OCI-LY7 (cell line): ENCODE data around the gene GMDS. TPM values are rescaled to one million over a fixed set of nuclear protein-coding genes. Genes with fewer than 3 reads are reported as not detected.

Experiments used
- BruUV-seq: library from RNA; stranded (reverse); fragments of 400-500 nt; replicated peaks from 2 replicates; lab custom pipeline; 2021; lab: Mats Ljungman, UMichigan
- CTCF ChIA-PET: fragments of 300-600 bp; sonication (Branson Sonifier 250); formaldehyde crosslinking; loops from one replicate; lab custom pipeline; 2022; ENCODE audit warnings: antibody characterized with exemption; ENCODE audit not compliant: unreplicated experiment; lab: Charles Lee
- POLR2A ChIA-PET: fragments of 300-600 bp; sonication (Branson Sonifier 250); formaldehyde crosslinking; loops from one replicate; lab custom pipeline; 2022; ENCODE audit warnings: antibody characterized with exemption; lab: Charles Lee
- DNase-seq: peaks from one replicate; pipeline ENCODE4 v3.0.0-alpha.2; 2015; ENCODE audit warnings: low spot score
- H2AFZ ChIP-seq: fragments of 200-600 bp; sonication (generic), shearing (Covaris generic); 2 replicates; pipeline ENCODE4 v1.6.1; 2014; ENCODE audit warnings: mild to moderate bottlenecking, antibody characterized with exemption, low read length, moderate library complexity
- H3K27ac ChIP-seq: fragments of 200-600 bp; sonication (generic); 2 replicates; pipeline ENCODE4 v1.5.1; 2014; ENCODE audit warnings: mixed run types, low read depth, mild to moderate bottlenecking, moderate library complexity, low read length, inconsistent platforms; ENCODE audit not compliant: poor library complexity, severe bottlenecking
- H3K36me3 ChIP-seq: fragments of 200-600 bp; sonication (generic); 2 replicates; pipeline ENCODE4 v1.6.1; 2014; ENCODE audit warnings: mild to moderate bottlenecking, antibody characterized with exemption, low read length, moderate library complexity, mixed read lengths; ENCODE audit not compliant: insufficient read depth
- H3K4me1 ChIP-seq: fragments of 200-600 bp; sonication (generic); 2 replicates; pipeline ENCODE4 v1.5.1; 2014; ENCODE audit warnings: mild to moderate bottlenecking, low read length; ENCODE audit not compliant: insufficient read depth, poor library complexity, severe bottlenecking
- H3K4me2 ChIP-seq: fragments of 200-600 bp; sonication (generic); 2 replicates; pipeline ENCODE4 v1.6.1; 2014; ENCODE audit warnings: mild to moderate bottlenecking, low read length
- H3K4me3 ChIP-seq: fragments of 200-600 bp; sonication (generic); 2 replicates; pipeline ENCODE4 v1.5.1; 2014; ENCODE audit warnings: mild to moderate bottlenecking, low read depth, low read length; ENCODE audit not compliant: poor library complexity, severe bottlenecking
- H3K79me2 ChIP-seq: fragments of 200-600 bp; sonication (generic); 2 replicates; pipeline ENCODE4 v1.6.1; 2016; ENCODE audit warnings: low read depth, mild to moderate bottlenecking, low read length, moderate library complexity, mixed read lengths; ENCODE audit not compliant: insufficient read depth
- H3K9me2 ChIP-seq: fragments of 200-600 bp; sonication (generic); 2 replicates; pipeline ENCODE4 v1.6.1; 2016; ENCODE audit warnings: mild to moderate bottlenecking, low read length, mixed read lengths; ENCODE audit not compliant: insufficient read depth
- H3K9me3 ChIP-seq: fragments of 200-600 bp; sonication (generic); 2 replicates; pipeline ENCODE4 v1.6.1; 2014; ENCODE audit warnings: mild to moderate bottlenecking, mixed run types, low read length, mixed read lengths
- H4K20me1 ChIP-seq: fragments of 200-600 bp; sonication (generic); 2 replicates; pipeline ENCODE4 v1.6.1; 2014; ENCODE audit warnings: mild to moderate bottlenecking, antibody characterized with exemption, low read length, moderate library complexity, mixed read lengths; ENCODE audit not compliant: insufficient read depth
- CTCF ChIP-seq: fragments of 200-600 bp; sonication (generic); conservative IDR thresholded peaks from 2 replicates; pipeline ENCODE4 v1.5.1; 2014; ENCODE audit warnings: mild to moderate bottlenecking, antibody characterized with exemption, low read length, moderate library complexity, mixed read lengths
- EZH2phosphoT487 ChIP-seq: fragments of 200-600 bp; sonication (generic); IDR thresholded peaks from 2 replicates; pipeline ENCODE4 v1.6.1; 2018; ENCODE audit warnings: low read depth, borderline replicate concordance, mild to moderate bottlenecking, mixed run types, antibody characterized with exemption, low read length, moderate library complexity, mixed read lengths
- intact Hi-C: fragments of 100-400 bp; cut with micrococcal nuclease; formaldehyde crosslinking; loops from one replicate; pipeline ENCODE4 v1.10.0; 2022; ENCODE audit not compliant: unreplicated experiment
- total RNA-seq, 2 experiments: library from RNA; depleted of rRNA in 1 of 2; stranded (reverse); fragments of >200 nt in 1 of 2; shearing (Covaris generic) in 1 of 2; gene quantifications; 2 replicates each; pipeline ENCODE4 v1.2.3, GENCODE V29; 2014 to 2022

Gene GMDS
- total RNA-seq, 2 experiments from 2014 or later = 9.9 to 26.8 TPM

GRCh38 chr6:2175825-2176224, 69.6 kb downstream of the GMDS start:
- Histone ChIP-seq H3K9me2 (no peaks in the 10 kb centered on the region), H3K9me3 (0 out of 2 replicates have a peak, but pooled peaks cover 4% of the 10 kb centered on the region), H3K4me2 (no peak overlapping the region), H3K4me1 (no peaks in the 10 kb centered on the region), H3K36me3 (no peaks in the 10 kb centered on the region), H3K27ac (no peak overlapping the region), H3K4me3 (no peak overlapping the region), H3K79me2 (no peaks in the 10 kb centered on the region), H4K20me1 (peaks cover 8% of the 10 kb centered on the region), H2AFZ (no peak overlapping the region)
- no peak for DNase-seq
- ChIA-PET POLR2A (no interaction called here), CTCF (no interaction called here)
- intact Hi-C loops = no loop called here
- BruUV-seq = no TSS peak
- no peak for TF ChIP-seq CTCF
- no peak for TF ChIP-seq EZH2phosphoT487

GRCh38 chr6:2173203-2173961, 72.0 kb downstream of the GMDS start:
- Histone ChIP-seq H3K9me3 (0 out of 2 replicates have a peak, but pooled peaks cover 4% of the 10 kb centered on the region), H3K4me1 (no peaks in the 10 kb centered on the region), H2AFZ (no peak overlapping the region), H3K4me2 (no peak overlapping the region), H3K79me2 (no peaks in the 10 kb centered on the region), H3K4me3 (no peak overlapping the region), H4K20me1 (peaks cover 8% of the 10 kb centered on the region), H3K36me3 (no peaks in the 10 kb centered on the region), H3K27ac (no peak overlapping the region), H3K9me2 (no peaks in the 10 kb centered on the region)
- no TSS peak for BruUV-seq
- intact Hi-C loops = no loop called here
- TF ChIP-seq CTCF = no peak
- no peak for TF ChIP-seq EZH2phosphoT487
- CTCF ChIA-PET = no interaction called here
- DNase-seq = no peak
- POLR2A ChIA-PET = no interaction called here

DNA sequence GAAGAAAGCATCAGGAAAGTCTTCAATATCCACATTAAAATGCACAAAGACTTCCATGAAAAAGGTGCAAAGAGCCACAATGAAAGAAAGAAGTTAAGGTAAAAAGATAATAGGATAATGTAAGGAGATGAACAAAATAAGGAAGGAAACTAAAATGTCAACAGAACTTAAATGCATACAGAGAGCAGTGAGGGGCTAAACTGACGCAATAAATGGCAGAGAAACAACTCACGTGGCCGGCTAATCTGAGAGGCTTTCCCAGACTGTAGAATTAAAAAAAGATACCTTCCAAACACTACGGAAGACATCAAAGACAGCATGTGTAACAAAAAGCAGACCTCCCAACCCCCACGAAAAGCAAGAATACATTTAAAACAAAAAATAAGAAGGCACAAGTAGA, 73.7 kb downstream of the GMDS start:
- ChIA-PET POLR2A (no interaction called here), CTCF (no interaction called here)
- no peaks in the 10 kb centered on the region for H3K4me1 ChIP-seq
- no peak overlapping the region for H2AFZ ChIP-seq
- peaks cover 8% of the 10 kb centered on the region for H4K20me1 ChIP-seq
- DNase-seq = no peak
- no peak overlapping the region for H3K4me3 ChIP-seq
- H3K36me3 ChIP-seq = no peaks in the 10 kb centered on the region
- no peak overlapping the region for H3K27ac ChIP-seq
- intact Hi-C loops = no loop called here
- H3K79me2 ChIP-seq = no peaks in the 10 kb centered on the region
- no peaks in the 10 kb centered on the region for H3K9me2 ChIP-seq
- no peak overlapping the region for H3K4me2 ChIP-seq
- TF ChIP-seq EZH2phosphoT487 (no peak), CTCF (no peak)
- H3K9me3 ChIP-seq = no peaks in the 10 kb centered on the region
- no TSS peak for BruUV-seq
